Nephron (organoid): ENCODE measurements around the gene MND1.
"Not testable (repeated sequence)": the region's sequence is repeated elsewhere in the genome, so short reads cannot be mapped to it uniquely, and the experiment has no call there.

Experiments
- H3K27ac Mint-ChIP-seq, 3 experiments: 2 replicates each; pipeline ENCODE4 v1.8.0; 2020; ENCODE audit warnings: mixed read lengths in 3 of 3, mild to moderate bottlenecking in 2 of 3, moderate library complexity in 1 of 3
- H3K27me3 Mint-ChIP-seq: 2 replicates; pipeline ENCODE4 v1.8.0; 2021; ENCODE audit warnings: low read depth, mild to moderate bottlenecking, moderate library complexity, mixed read lengths
- H3K36me3 Mint-ChIP-seq: 2 replicates; pipeline ENCODE4 v1.8.0; 2020; ENCODE audit warnings: low read depth, mixed read lengths
- H3K4me1 Mint-ChIP-seq: 2 replicates; pipeline ENCODE4 v1.8.0; 2020; ENCODE audit warnings: mixed read lengths
- H3K4me3 Mint-ChIP-seq, 3 experiments: 2 replicates each; pipeline ENCODE4 v1.8.0; 2020; ENCODE audit warnings: mild to moderate bottlenecking in 3 of 3, mixed read lengths in 3 of 3, moderate library complexity in 2 of 3
- H3K9me3 Mint-ChIP-seq: 2 replicates; pipeline ENCODE4 v1.8.0; 2020; ENCODE audit warnings: mixed read lengths
- TF ChIP-seq, protein P1 (sequence below), 3 experiments: fragments of 200-600 bp; sonication (generic); IDR thresholded peaks; one replicate each; pipeline ENCODE4 v1.5.0; 2021; ENCODE audit warnings: antibody characterized with exemption in 3 of 3; ENCODE audit not compliant: unreplicated experiment in 3 of 3

MND1 gene

GRCh38 chr4:153458969-153459368 is 114.5 kb downstream of the MND1 start:
- TF ChIP-seq, protein P1, sequence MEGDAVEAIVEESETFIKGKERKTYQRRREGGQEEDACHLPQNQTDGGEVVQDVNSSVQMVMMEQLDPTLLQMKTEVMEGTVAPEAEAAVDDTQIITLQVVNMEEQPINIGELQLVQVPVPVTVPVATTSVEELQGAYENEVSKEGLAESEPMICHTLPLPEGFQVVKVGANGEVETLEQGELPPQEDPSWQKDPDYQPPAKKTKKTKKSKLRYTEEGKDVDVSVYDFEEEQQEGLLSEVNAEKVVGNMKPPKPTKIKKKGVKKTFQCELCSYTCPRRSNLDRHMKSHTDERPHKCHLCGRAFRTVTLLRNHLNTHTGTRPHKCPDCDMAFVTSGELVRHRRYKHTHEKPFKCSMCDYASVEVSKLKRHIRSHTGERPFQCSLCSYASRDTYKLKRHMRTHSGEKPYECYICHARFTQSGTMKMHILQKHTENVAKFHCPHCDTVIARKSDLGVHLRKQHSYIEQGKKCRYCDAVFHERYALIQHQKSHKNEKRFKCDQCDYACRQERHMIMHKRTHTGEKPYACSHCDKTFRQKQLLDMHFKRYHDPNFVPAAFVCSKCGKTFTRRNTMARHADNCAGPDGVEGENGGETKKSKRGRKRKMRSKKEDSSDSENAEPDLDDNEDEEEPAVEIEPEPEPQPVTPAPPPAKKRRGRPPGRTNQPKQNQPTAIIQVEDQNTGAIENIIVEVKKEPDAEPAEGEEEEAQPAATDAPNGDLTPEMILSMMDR (IDR thresholded peaks at IDR 0.05; ENCODE audit: unreplicated experiment in 3 of 3) = no peak
- H3K9me3 Mint-ChIP-seq = no peaks in the 10 kb centered on the region
- H3K4me1 Mint-ChIP-seq = peaks cover 7% of the 10 kb centered on the region
- H3K27me3 Mint-ChIP-seq = peaks cover 6% of the 10 kb centered on the region
- H3K36me3 Mint-ChIP-seq = no peaks in the 10 kb centered on the region
- no peak overlapping the region for H3K4me3 Mint-ChIP-seq
- H3K27ac Mint-ChIP-seq = no peak overlapping the region

DNA sequence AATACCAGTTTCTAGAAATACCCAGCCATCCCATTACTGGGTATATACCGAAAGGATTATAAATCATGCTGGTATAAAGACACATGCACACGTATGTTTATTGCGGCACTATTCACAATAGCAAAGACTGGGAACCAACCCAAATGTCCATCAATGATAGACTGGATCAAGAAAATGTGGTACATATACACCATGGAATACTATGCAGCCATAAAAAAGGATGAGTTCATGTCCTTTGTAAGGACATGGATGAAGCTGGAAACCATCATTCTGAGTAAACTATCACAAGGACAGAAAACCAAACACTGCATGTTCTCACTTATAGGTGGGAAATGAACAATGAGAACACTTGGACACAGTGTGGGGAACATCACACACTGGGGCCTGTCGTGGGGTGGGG is 117.1 kb downstream of the MND1 start:
- H3K27ac Mint-ChIP-seq, H3K27me3 Mint-ChIP-seq, H3K4me3 Mint-ChIP-seq, H3K9me3 Mint-ChIP-seq, H3K36me3 Mint-ChIP-seq: not testable (repeated sequence)
- H3K4me1 Mint-ChIP-seq = peaks cover 27% of the 10 kb centered on the region

GRCh38 chr4:153464068-153464467 is 119.6 kb downstream of the MND1 start:
- H3K4me1 Mint-ChIP-seq = peaks cover 45% of the 10 kb centered on the region
- H3K27ac Mint-ChIP-seq = peak overlapping the region; percentile 25 to 93 (median 71)
- peaks cover under 1% of the 10 kb centered on the region for H3K36me3 Mint-ChIP-seq
- H3K9me3 Mint-ChIP-seq = no peaks in the 10 kb centered on the region
- peak overlapping the region in 2 of 3 experiments; percentile 53 to 94 for H3K4me3 Mint-ChIP-seq
- H3K27me3 Mint-ChIP-seq = peaks cover 9% of the 10 kb centered on the region
- TF ChIP-seq, protein P1 (IDR thresholded peaks at IDR 0.05; ENCODE audit: unreplicated experiment in 3 of 3) = no peak
